K562 (cell line): Measurements from ENCODE around the gene MDFIC. TPM values are rescaled to one million over a fixed set of nuclear protein-coding genes. Genes with fewer than 3 reads are reported as not detected.

Source experiments
- ATAC-seq: fragments of 200-7000 bp; cut with Tn5 transposase; 3 replicates; pipeline ENCODE4 v1.9.1; 2020; ENCODE audit warnings: moderate library complexity
- BruUV-seq: library from RNA; stranded (reverse); fragments of 400-500 nt; replicated peaks from 2 replicates; lab custom pipeline; 2021; lab: Mats Ljungman, UMichigan
- CTCF ChIA-PET: fragments of 300-600 bp; formaldehyde crosslinking; extraction: SDS; loops from one replicate; lab custom pipeline; 2021; ENCODE audit warnings: low intra/inter-chr PET ratio; lab: Yijun Ruan, JAX
- POLR2A ChIA-PET: fragments of 300-600, 350-650 bp; sonication (Branson Sonifier 250); formaldehyde crosslinking; extraction: SDS; loops from one replicate; lab custom pipeline; 2021; ENCODE audit warnings: antibody characterized with exemption, inconsistent platforms; lab: Yijun Ruan, JAX
- DNase-seq, 4 experiments: peaks; one replicate each; pipeline versions ENCODE4 v3.0.0 to v3.0.0-alpha.2; 2011 to 2018; ENCODE audit warnings: low spot score in 3 of 4, mixed read lengths in 3 of 4; ENCODE audit errors: extremely low read depth in 1 of 4
- FAIRE-seq: peaks from 2 replicates; lab custom pipeline; 2011; peaks lifted over from hg19 to GRCh38; lab: Jason Lieb, UNC
- H2AFZ ChIP-seq: 2 replicates; pipeline ENCODE4 v1.6.0; 2011; ENCODE audit warnings: low read depth, low read length, control low read depth, inconsistent platforms
- H3K27ac ChIP-seq: fragments of 200-600 bp; 3 replicates; pipeline ENCODE4 v1.8.0; 2011; ENCODE audit warnings: low read depth, mild to moderate bottlenecking, control low read depth, inconsistent platforms, low read length, moderate library complexity, mixed read lengths; ENCODE audit errors: extremely low read depth
- H3K27me3 ChIP-seq, 2 experiments: fragments of 300-600 bp in 1 of 2; 2 replicates in 1 of 2; 3 replicates in 1 of 2; pipeline versions ENCODE4 v1.6.0 to v1.8.0; 2011; ENCODE audit warnings: inconsistent platforms in 2 of 2, low read length in 2 of 2, mild to moderate bottlenecking in 1 of 2, mixed read lengths in 1 of 2, moderate library complexity in 1 of 2; ENCODE audit not compliant: control insufficient read depth in 2 of 2, insufficient read depth in 2 of 2
- H3K36me3 ChIP-seq: fragments of 300-600 bp; 3 replicates; pipeline ENCODE4 v1.8.0; 2011; ENCODE audit warnings: mild to moderate bottlenecking, low read length, inconsistent platforms; ENCODE audit not compliant: control insufficient read depth, insufficient read depth
- H3K4me1 ChIP-seq, 2 experiments: fragments of 200-600 bp in 1 of 2; replicated peaks in 1 of 2; 2 replicates in 1 of 2; 3 replicates in 1 of 2; pipeline versions ENCODE4 v1.5.1 to v1.8.0; 2011; ENCODE audit warnings: inconsistent platforms in 2 of 2, low read length in 2 of 2, mild to moderate bottlenecking in 1 of 2, mixed read lengths in 1 of 2, moderate library complexity in 1 of 2; ENCODE audit not compliant: control insufficient read depth in 2 of 2, insufficient read depth in 2 of 2
- H3K4me2 ChIP-seq: 2 replicates; pipeline ENCODE4 v1.6.1; 2011; ENCODE audit warnings: low read length, control low read depth, inconsistent platforms, mixed read lengths; ENCODE audit not compliant: insufficient read depth
- H3K4me3 ChIP-seq: fragments of 200-600 bp; sonication (generic), shearing (Covaris generic); 2 replicates; pipeline ENCODE4 v1.5.1; 2016; ENCODE audit warnings: control low read depth, inconsistent platforms
- H3K79me2 ChIP-seq: fragments of 200-600 bp; 3 replicates; pipeline ENCODE4 v1.8.0; 2011; ENCODE audit warnings: low read length, inconsistent platforms; ENCODE audit not compliant: control insufficient read depth, insufficient read depth
- H3K9ac ChIP-seq, 2 experiments: 2 replicates each; pipeline versions ENCODE4 v1.6.0 to v1.6.1; 2011; ENCODE audit warnings: low read depth in 2 of 2, low read length in 2 of 2, control low read depth in 1 of 2, inconsistent platforms in 1 of 2, mild to moderate bottlenecking in 1 of 2, mixed read lengths in 1 of 2; ENCODE audit not compliant: insufficient read depth in 1 of 2
- H3K9me1 ChIP-seq: one replicate; pipeline ENCODE4 v1.6.0; 2011; ENCODE audit warnings: inconsistent platforms, mild to moderate bottlenecking, low read length, moderate library complexity; ENCODE audit not compliant: control insufficient read depth, insufficient read depth
- H3K9me3 ChIP-seq: replicated peaks from 2 replicates; pipeline ENCODE4 v1.5.1; 2011; ENCODE audit warnings: low read depth, low read length, inconsistent platforms; ENCODE audit not compliant: control insufficient read depth, insufficient read depth
- H4K20me1 ChIP-seq: replicated peaks from 2 replicates; pipeline ENCODE4 v1.6.1; 2011; ENCODE audit warnings: low read length, inconsistent platforms, mixed read lengths; ENCODE audit not compliant: control insufficient read depth, insufficient read depth
- BCOR ChIP-seq: fragments of 450-650 bp; IDR thresholded peaks from 2 replicates; pipeline ENCODE4 v1.6.1; 2016
- MBD2 ChIP-seq: sonication (generic); IDR thresholded peaks from 2 replicates; pipeline ENCODE4 v1.6.1; 2016; ENCODE audit warnings: low read depth, borderline replicate concordance
- ZNF609 ChIP-seq: sonication (generic); formaldehyde crosslinking; IDR thresholded peaks from 2 replicates; pipeline ENCODE4 v1.8.1; 2023; ENCODE audit warnings: missing genetic modification reagents, mild to moderate bottlenecking, borderline replicate concordance
- WGBS: fragments of 100-300 bp; shearing (Covaris generic); methylation state at CpG from one replicate; pipeline ENCODE4 v1.1.6; 2016; ENCODE audit warnings: low coverage, mixed read lengths; ENCODE audit not compliant: insufficient coverage; ENCODE audit errors: missing lambda C conversion rate; 5-methylcytosine and 5-hydroxymethylcytosine counted together
- in situ Hi-C: fragments of 300-500 bp; cut with MboI; formaldehyde crosslinking; loops from 4 replicates; pipeline ENCODE4 v1.15.0; 2018; ENCODE audit warnings: inconsistent platforms, mixed read lengths
- intact Hi-C: fragments of 100-400 bp; cut with micrococcal nuclease; formaldehyde crosslinking; loops from 2 replicates; pipeline ENCODE4 v1.14.2; 2022
- polyA plus RNA-seq, 8 experiments: library from polyadenylated mRNA; depleted of rRNA in 4 of 8; stranded (reverse) in 5 of 8; unstranded in 3 of 8; fragments of >200 nt; fragmentation: Nextera tagmentation in 2 of 8; fragmentation: Illumina TruSeq in 1 of 8; extraction: Ambion mirVana in 2 of 8; extraction: Trizol in 1 of 8; gene quantifications; 2 replicates each; pipeline versions ENCODE4 v1.2.1 to v1.2.3, GENCODE V29; 2011 to 2014; ENCODE audit warnings: inconsistent platforms in 1 of 8, missing spikeins in 1 of 8
- total RNA-seq, 7 experiments: library from RNA; depleted of rRNA in 6 of 7; stranded (reverse); fragments of >200 nt in 6 of 7; fragmentation: Illumina TruSeq in 2 of 7; extraction: Trizol in 2 of 7; gene quantifications; 2 replicates each; pipeline versions ENCODE4 v1.2.1 to v1.2.3, GENCODE V29; 2011 to 2021; ENCODE audit warnings: low replicate concordance in 1 of 7

MDFIC gene
- total and polyA plus RNA-seq, 9 of the 15 experiments (the other 6 are each of a cell fraction or from before 2014, with no cell fraction given) = 0.13 to 0.24 TPM; not detected in 7

- 0% methylated on average over 1 of the region's 1 CpG for WGBS
- FAIRE-seq = no peak
- Histone ChIP-seq H3K4me2 (no peak overlapping the region), H3K27ac (no peak overlapping the region), H3K4me1 (no peaks in the 10 kb centered on the region), H4K20me1 (no peaks in the 10 kb centered on the region), H3K9me3 (no peaks in the 10 kb centered on the region; the same call in 1 of the 2 replicates), H3K9ac (no peak overlapping the region), H3K36me3 (no peaks in the 10 kb centered on the region), H3K9me1 (no peaks in the 10 kb centered on the region), H3K79me2 (no peaks in the 10 kb centered on the region), H3K4me3 (no peak overlapping the region), H3K27me3 (no peaks in the 10 kb centered on the region), H2AFZ (no peak overlapping the region)
- CTCF ChIA-PET = no interaction called here
- in situ Hi-C loops (no loop called here), intact Hi-C loops (no loop called here)
- no peak for DNase-seq
- no peak for ATAC-seq
- no TSS peak for BruUV-seq
- POLR2A ChIA-PET = no interaction called here
- TF ChIP-seq BCOR (no peak), ZNF609 (CRISPR knock-in tag) (no peak), MBD2 (no peak)
Observed at GRCh38 chr7:114934086-114934485, 12.2 kb downstream of the MDFIC start.
